Psoas muscle (tissue), 8 donors: ENCODE measurements around the gene AUTS2. TPM values are rescaled to one million over a fixed set of nuclear protein-coding genes. Genes with fewer than 3 reads are reported as not detected.

ENCODE experiments used
- ATAC-seq, 4 donors: fragments of 200-7000 bp; cut with Tn5 transposase; one replicate each; pipeline ENCODE4 v1.9.1; 2020; ENCODE audit warnings: moderate library complexity in 3 of 4, mild to moderate bottlenecking in 2 of 4
- DNase-seq, 2 donors: peaks; one replicate each; pipeline ENCODE4 v3.0.0-alpha.2; 2020
- H3K27ac ChIP-seq: fragments of 200-600 bp; one replicate; pipeline ENCODE4 v1.8.0; 2022
- H3K27me3 ChIP-seq, 3 donors: fragments of 200-600 bp in 1 of 3; one replicate each; pipeline versions ENCODE4 v1.6.1 to v1.8.0; 2013 to 2022; ENCODE audit warnings: low read length in 2 of 3, mild to moderate bottlenecking in 2 of 3, moderate library complexity in 1 of 3; ENCODE audit not compliant: insufficient read depth in 3 of 3
- H3K36me3 ChIP-seq, 2 donors: fragments of 200-600 bp in 1 of 2; one replicate each; pipeline versions ENCODE4 v1.6.1 to v1.8.0; 2013 to 2022; ENCODE audit warnings: low read depth in 1 of 2, mild to moderate bottlenecking in 1 of 2, moderate library complexity in 1 of 2; ENCODE audit not compliant: insufficient read depth in 1 of 2
- H3K4me1 ChIP-seq: fragments of 200-600 bp; one replicate; pipeline ENCODE4 v1.8.0; 2022
- H3K4me3 ChIP-seq: fragments of 200-600 bp; one replicate; pipeline ENCODE4 v1.8.0; 2022; ENCODE audit warnings: mild to moderate bottlenecking
- H3K9me3 ChIP-seq: fragments of 200-600 bp; one replicate; pipeline ENCODE4 v1.8.0; 2022
- CTCF ChIP-seq: fragments of 200-600 bp; IDR thresholded peaks from one replicate; pipeline ENCODE4 v1.8.0; 2022; ENCODE audit warnings: antibody characterized with exemption
- WGBS, 3 donors: extraction: QIAGEN DNeasy Blood & Tissue Kit; methylation state at CpG; one replicate each; pipeline versions ENCODE4 v1.1.6 to v1.1.7; 2013; 5-methylcytosine and 5-hydroxymethylcytosine counted together
- intact Hi-C, 2 donors: fragments of 100-400 bp; cut with DNase I; formaldehyde crosslinking; loops; one replicate each; pipeline versions ENCODE4 v1.11.0 to v1.14.2; 2022
- polyA plus RNA-seq, 3 donors: library from polyadenylated mRNA; stranded (reverse); fragments of 200-250 nt; gene quantifications; one replicate each; pipeline ENCODE4 v1.2.3, GENCODE V29; 2013
- total RNA-seq, 4 donors: library from RNA; stranded (reverse); fragmentation: NEBNext Ultra II Directional in 2 of 4; extraction: Animal tissue kit (Norgen Biotek cat#: 25700) in 2 of 4; gene quantifications; one replicate each; pipeline versions ENCODE4 v1.2.1 to v1.2.4, GENCODE V29; 2021 to 2023
- donor health status: healthy with polysubstance abuse.
- donor health status: DM: no; HTN: no; CAD: no; lungs with moderate emphysema.
- donor health status: Bipolar disorder and iron deficiency.
- donor health status: healthy.
- donor health status: DM: yes; HTN: yes; CAD: no.
- donor health status: DM: no; HTN: no; CAD: no.
- donor health status: DM: no; HTN: no; CAD: no.
- donor health status: DM: yes; HTN: yes; CAD: no.

The AUTS2 gene
- total and polyA plus RNA-seq, 7 donors = 5.0 to 33.5 (median 14.3) TPM

DNA sequence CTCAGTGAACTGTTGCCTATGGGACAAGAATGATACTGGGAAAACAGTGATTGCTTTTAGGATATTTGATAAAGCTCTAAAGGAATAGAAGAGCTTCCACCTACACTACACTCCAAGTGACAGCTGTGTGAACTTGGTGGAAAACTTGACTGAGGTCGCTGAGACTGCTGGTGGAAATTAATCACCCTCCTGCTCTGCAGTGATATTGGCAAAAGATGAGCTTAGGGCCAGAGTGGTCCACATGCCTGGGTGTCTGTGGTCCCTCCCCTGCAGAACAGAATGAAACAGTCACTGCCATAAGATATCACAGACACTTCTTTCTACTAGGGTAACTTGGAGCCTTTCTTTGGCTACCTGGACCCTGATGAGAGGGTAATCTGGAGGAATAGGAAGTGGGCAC is 1151.6 kb downstream of the AUTS2 start:
- ATAC-seq (no peak), DNase-seq (no peak)
- WGBS, 3 donors = 18 to 65% (median 59%) methylated on average over 1 of the region's 1 CpG
- intact Hi-C loops = no loop called here
- Histone ChIP-seq H3K4me3 (no peak overlapping the region), H3K27me3 (no peaks in the 10 kb centered on the region), H3K36me3 (no peaks in the 10 kb centered on the region), H3K27ac (no peak overlapping the region), H3K4me1 (no peaks in the 10 kb centered on the region), H3K9me3 (no peaks in the 10 kb centered on the region)
- TF ChIP-seq CTCF = no peak

GRCh38 chr7:70751895-70752294 is 1153.6 kb downstream of the AUTS2 start:
- Histone ChIP-seq H3K27me3 (no peaks in the 10 kb centered on the region), H3K36me3 (no peaks in the 10 kb centered on the region), H3K27ac (no peak overlapping the region), H3K4me1 (no peaks in the 10 kb centered on the region), H3K4me3 (no peak overlapping the region), H3K9me3 (no peaks in the 10 kb centered on the region)
- 75 to 87% (median 84%) methylated on average over 5 of the region's 5 CpGs for WGBS, 3 donors
- ATAC-seq = no peak
- no peak for TF ChIP-seq CTCF
- intact Hi-C loops = no loop called here
- no peak for DNase-seq

GRCh38 chr7:70752794-70753241 is 1154.5 kb downstream of the AUTS2 start:
- DNase-seq (no peak), ATAC-seq (no peak)
- intact Hi-C loops = no loop called here
- Histone ChIP-seq H3K4me1 (no peaks in the 10 kb centered on the region), H3K4me3 (no peak overlapping the region), H3K36me3 (no peaks in the 10 kb centered on the region), H3K27ac (no peak overlapping the region), H3K27me3 (no peaks in the 10 kb centered on the region), H3K9me3 (no peaks in the 10 kb centered on the region)
- no peak for TF ChIP-seq CTCF
- 30 to 44% (median 39%) methylated on average over 1 of the region's 1 CpG for WGBS, 3 donors

GRCh38 chr7:70756789-70757188 is 1158.5 kb downstream of the AUTS2 start:
- WGBS, 3 donors = 93 to 97% (median 94%) methylated on average over 8 of the region's 8 CpGs

More at GRCh38 chr7:70756789-70757188, 1158.5 kb downstream of the AUTS2 start:
- DNase-seq (no peak), ATAC-seq (no peak)
- no peaks in the 10 kb centered on the region for H3K27me3 ChIP-seq
- no peaks in the 10 kb centered on the region for H3K36me3 ChIP-seq
- intact Hi-C loops = no loop called here
- no peak overlapping the region for H3K27ac ChIP-seq
- H3K9me3 ChIP-seq = no peaks in the 10 kb centered on the region
- H3K4me1 ChIP-seq = no peaks in the 10 kb centered on the region
- no peak overlapping the region for H3K4me3 ChIP-seq
- no peak for TF ChIP-seq CTCF
